Endothelial cell of umbilical vein (primary cell): Measurements from ENCODE around the gene JAGN1. TPM values are rescaled to one million over a fixed set of nuclear protein-coding genes. Genes with fewer than 3 reads are reported as not detected.

Source experiments
- BruUV-seq: library from RNA; stranded (reverse); fragments of 400-500 nt; replicated peaks from 2 replicates; lab custom pipeline; 2021; lab: Mats Ljungman, UMichigan
- CTCF ChIA-PET: fragments of 300-600, 350-600 bp; sonication (Branson Sonifier 250); formaldehyde crosslinking; loops from one replicate; lab custom pipeline; 2021; ENCODE audit warnings: antibody characterized with exemption, inconsistent platforms; lab: Charles Lee
- POLR2A ChIA-PET: fragments of 300-600, 350-600 bp; sonication (Branson Sonifier 250); formaldehyde crosslinking; loops from one replicate; lab custom pipeline; 2021; ENCODE audit warnings: antibody characterized with exemption, inconsistent platforms; lab: Charles Lee
- DNase-seq: peaks from one replicate; pipeline ENCODE4 v3.0.0-alpha.2; 2011; ENCODE audit warnings: low read depth, low spot score
- FAIRE-seq: peaks from 2 replicates; lab custom pipeline; 2011; peaks lifted over from hg19 to GRCh38; lab: Jason Lieb, UNC
- H2AFZ ChIP-seq: 2 replicates; pipeline ENCODE4 v1.6.0; 2012; ENCODE audit warnings: low read depth, low read length, control low read depth, inconsistent platforms
- H3K27ac ChIP-seq: 2 replicates; pipeline ENCODE4 v1.5.1; 2011; ENCODE audit warnings: low read depth, mild to moderate bottlenecking, control low read depth, low read length, moderate library complexity; ENCODE audit not compliant: insufficient read depth
- H3K27me3 ChIP-seq, 2 experiments: 2 replicates each; pipeline versions ENCODE4 v1.6.0 to v1.6.1; 2011; ENCODE audit warnings: low read length in 2 of 2, mixed read lengths in 1 of 2; ENCODE audit not compliant: control insufficient read depth in 2 of 2, insufficient read depth in 2 of 2
- H3K36me3 ChIP-seq, 2 experiments: 2 replicates in 1 of 2; 3 replicates in 1 of 2; pipeline ENCODE4 v1.5.1; 2011; ENCODE audit warnings: low read length in 2 of 2, mild to moderate bottlenecking in 1 of 2, moderate library complexity in 1 of 2; ENCODE audit not compliant: control insufficient read depth in 2 of 2, insufficient read depth in 2 of 2; ENCODE audit errors: extremely low read depth in 1 of 2
- H3K4me1 ChIP-seq: 3 replicates; pipeline ENCODE4 v1.5.1; 2011; ENCODE audit warnings: mild to moderate bottlenecking, low read length; ENCODE audit not compliant: control insufficient read depth, insufficient read depth; ENCODE audit errors: extremely low read depth
- H3K4me2 ChIP-seq: 2 replicates; pipeline ENCODE4 v1.6.1; 2011; ENCODE audit warnings: low read length, control low read depth, mixed read lengths; ENCODE audit not compliant: insufficient read depth
- H3K4me3 ChIP-seq, 3 experiments: fragments of 200-600 bp in 1 of 3; sonication (generic), shearing (Covaris generic) in 1 of 3; replicated peaks in 1 of 3; 2 replicates each; pipeline ENCODE4 v1.5.1; 2011 to 2016; ENCODE audit warnings: control low read depth in 3 of 3, low read length in 3 of 3, mild to moderate bottlenecking in 2 of 3, inconsistent platforms in 1 of 3, low read depth in 1 of 3, moderate library complexity in 1 of 3; ENCODE audit not compliant: insufficient read depth in 1 of 3
- H3K79me2 ChIP-seq: 2 replicates; pipeline ENCODE4 v1.6.0; 2012; ENCODE audit warnings: low read length, inconsistent platforms; ENCODE audit not compliant: control insufficient read depth, insufficient read depth
- H3K9ac ChIP-seq: replicated peaks from 2 replicates; pipeline ENCODE3; 2011; ENCODE audit warnings: low read length, control low read depth; ENCODE audit not compliant: insufficient read depth; ENCODE audit errors: extremely low read depth
- H3K9me1 ChIP-seq: replicated peaks from 3 replicates; pipeline ENCODE4 v1.6.0; 2011; ENCODE audit warnings: mild to moderate bottlenecking, low read length; ENCODE audit not compliant: control insufficient read depth, insufficient read depth; ENCODE audit errors: extremely low read depth
- H3K9me3 ChIP-seq: replicated peaks from 2 replicates; pipeline ENCODE4 v1.5.1; 2012; ENCODE audit warnings: low read length, inconsistent platforms; ENCODE audit not compliant: control insufficient read depth, insufficient read depth
- H4K20me1 ChIP-seq: replicated peaks from 2 replicates; pipeline ENCODE3; 2011; ENCODE audit warnings: mild to moderate bottlenecking, low read length; ENCODE audit not compliant: control insufficient read depth, insufficient read depth; ENCODE audit errors: extremely low read depth
- CTCF ChIP-seq, 2 donors: IDR thresholded peaks; 1 replicate in 1 of 2; 2 replicates in 1 of 2; pipeline ENCODE4 v1.5.1; 2011; ENCODE audit warnings: low read length in 2 of 2, mild to moderate bottlenecking in 2 of 2, moderate library complexity in 2 of 2, control low read depth in 1 of 2, inconsistent platforms in 1 of 2, low read depth in 1 of 2; ENCODE audit not compliant: insufficient read depth in 1 of 2; ENCODE audit errors: extremely low read depth in 1 of 2
- EZH2 ChIP-seq: IDR thresholded peaks from 2 replicates; pipeline ENCODE4 v1.6.1; 2012; ENCODE audit warnings: borderline replicate concordance, low read depth, mild to moderate bottlenecking, moderate library complexity, low read length, inconsistent platforms; ENCODE audit not compliant: severe bottlenecking
- FOS ChIP-seq: IDR thresholded peaks from 2 replicates; pipeline ENCODE4 v1.6.1; 2011; ENCODE audit warnings: mild to moderate bottlenecking, low read length, moderate library complexity, borderline replicate concordance; ENCODE audit not compliant: insufficient read depth
- GATA2 ChIP-seq: IDR thresholded peaks from 2 replicates; pipeline ENCODE4 v1.7.0; 2011; ENCODE audit warnings: low read depth, mild to moderate bottlenecking, moderate library complexity, mixed read lengths, low read length; ENCODE audit not compliant: insufficient read length, insufficient read depth
- JUN ChIP-seq: IDR thresholded peaks from 2 replicates; pipeline ENCODE4 v1.6.1; 2011; ENCODE audit warnings: borderline replicate concordance, low read depth; ENCODE audit not compliant: insufficient read length, insufficient read depth
- MAX ChIP-seq: IDR thresholded peaks from 2 replicates; pipeline ENCODE4 v1.6.1; 2011; ENCODE audit not compliant: insufficient read depth, insufficient read length
- MYC ChIP-seq: IDR thresholded peaks from one replicate; pipeline ENCODE4 v1.6.1; 2011; ENCODE audit warnings: mild to moderate bottlenecking, low read depth, low read length
- POLR2A ChIP-seq: IDR thresholded peaks from 2 replicates; pipeline ENCODE4 v1.6.1; 2012; ENCODE audit warnings: low read depth, mild to moderate bottlenecking, control low read depth, low read length
- POLR2AphosphoS5 ChIP-seq: IDR thresholded peaks from 2 replicates; pipeline ENCODE4 v1.6.1; 2012; ENCODE audit warnings: low read depth, mild to moderate bottlenecking, control low read depth, low read length, moderate library complexity; ENCODE audit not compliant: insufficient read depth
- dilution Hi-C: fragments of 300-500 bp; cut with MboI; formaldehyde crosslinking; loops from one replicate; pipeline ENCODE4 v1.15.0; 2019; ENCODE audit warnings: low sequenced_read_pairs; ENCODE audit not compliant: extremely low pct_ligation_motif_present
- intact Hi-C: fragments of 100-400 bp; cut with micrococcal nuclease; formaldehyde crosslinking; loops from one replicate; pipeline ENCODE4 v1.10.0; 2022
- polyA plus RNA-seq, 4 experiments: library from polyadenylated mRNA; depleted of rRNA in 3 of 4; stranded (reverse) in 3 of 4; unstranded in 1 of 4; fragments of >200 nt; gene quantifications; 2 replicates each; pipeline versions ENCODE4 v1.2.1 to v1.2.3, GENCODE V29; 2011 to 2012; ENCODE audit warnings: missing spikeins in 1 of 4
- total RNA-seq: library from RNA; stranded (reverse); gene quantifications from 2 replicates; pipeline ENCODE4 v1.2.3, GENCODE V29; 2021

The JAGN1 gene
- total and polyA plus RNA-seq, 2 donors (not counting 3 experiments of a cell fraction or from before 2014, with no cell fraction given) = 29.6 to 46.5 TPM

- no peak for FAIRE-seq
- H3K79me2 ChIP-seq = peaks cover 21% of the 10 kb centered on the region
- H3K9ac ChIP-seq = no peak overlapping the region
- H3K9me1 ChIP-seq = no peaks in the 10 kb centered on the region
- intact Hi-C loops = no loop called here
- POLR2A ChIA-PET = no interaction called here
- peaks cover 0 to under 1% of the 10 kb centered on the region in 2 experiments for H3K36me3 ChIP-seq
- H3K4me1 ChIP-seq = peaks cover 15% of the 10 kb centered on the region
- no peaks in the 10 kb centered on the region for H3K27me3 ChIP-seq
- BruUV-seq = no TSS peak
- TF ChIP-seq CTCF (IDR thresholded peaks at IDR 0.05; ENCODE audit: extremely low read depth in 1 of 2, insufficient read depth in 1 of 2, low read depth in 1 of 2, low read length in 2 of 2) = no peak
- TF ChIP-seq EZH2 = no peak
- TF ChIP-seq JUN = no peak
- TF ChIP-seq POLR2AphosphoS5 = no peak
- TF ChIP-seq POLR2A = no peak
- TF ChIP-seq MAX = no peak
- TF ChIP-seq FOS = no peak
- no peak for TF ChIP-seq MYC
- TF ChIP-seq GATA2 = no peak
- H3K9me3 ChIP-seq = no peaks in the 10 kb centered on the region
- no peak overlapping the region for H3K4me2 ChIP-seq
- H4K20me1 ChIP-seq = no peaks in the 10 kb centered on the region
- no peak overlapping the region for H3K27ac ChIP-seq
- dilution Hi-C loops = no loop called here
- H3K4me3 ChIP-seq = no peak overlapping the region
- H2AFZ ChIP-seq = no peak overlapping the region
- DNase-seq = no peak
- CTCF ChIA-PET = no interaction called here
Observed at GRCh38 chr3:9887480-9887879, 2.9 kb upstream of the JAGN1 start.
